PC-3 (cell line): ENCODE data around the gene TMEM213. TPM values are rescaled to one million over a fixed set of nuclear protein-coding genes. Genes with fewer than 3 reads are reported as not detected.

Experiments used
- ATAC-seq: fragments of 200-7000 bp; cut with Tn5 transposase; 2 replicates; pipeline ENCODE4 v1.9.1; 2020; ENCODE audit warnings: mild to moderate bottlenecking, moderate library complexity
- BruUV-seq: library from RNA; stranded (reverse); fragments of 400-500 nt; replicated peaks from 2 replicates; lab custom pipeline; 2021; lab: Mats Ljungman, UMichigan
- CTCF ChIA-PET: fragments of 300-600 bp; sonication (Branson Sonifier 250); formaldehyde crosslinking; loops from one replicate; lab custom pipeline; 2022; ENCODE audit warnings: antibody characterized with exemption; lab: Charles Lee
- POLR2A ChIA-PET: fragments of 300-600 bp; sonication (Branson Sonifier 250); formaldehyde crosslinking; loops from one replicate; lab custom pipeline; 2022; ENCODE audit warnings: antibody characterized with exemption; ENCODE audit not compliant: unreplicated experiment; lab: Charles Lee
- DNase-seq: peaks from one replicate; pipeline ENCODE4 v3.0.0-alpha.2; 2015
- H2AFZ ChIP-seq: fragments of 300-600 bp; sonication (generic); 2 replicates; pipeline ENCODE4 v1.6.0; 2016; ENCODE audit warnings: antibody characterized with exemption, low read length
- H3F3A ChIP-seq: fragments of 300-600 bp; sonication (generic); one replicate; pipeline ENCODE4 v1.6.0; 2017; ENCODE audit warnings: antibody characterized with exemption, low read length, control low read depth, mild to moderate bottlenecking; ENCODE audit not compliant: unreplicated experiment
- H3K27ac ChIP-seq: fragments of 300-600 bp; sonication (generic); 2 replicates; pipeline ENCODE4 v1.5.1; 2016; ENCODE audit warnings: mild to moderate bottlenecking, low read length
- H3K27me3 ChIP-seq: fragments of 300-600 bp; sonication (generic); 2 replicates; pipeline ENCODE4 v1.6.1; 2016; ENCODE audit warnings: low read length, mixed read lengths
- H3K36me3 ChIP-seq: fragments of 300-600 bp; sonication (generic); 2 replicates; pipeline ENCODE4 v1.6.1; 2016; ENCODE audit warnings: low read depth, mixed run types, low read length, mixed read lengths
- H3K4me1 ChIP-seq: fragments of 300-600 bp; sonication (generic); 2 replicates; pipeline ENCODE4 v1.5.1; 2016; ENCODE audit warnings: low read length; ENCODE audit not compliant: insufficient read depth
- H3K4me2 ChIP-seq: fragments of 300-600 bp; sonication (generic); 2 replicates; pipeline ENCODE4 v1.6.0; 2016; ENCODE audit warnings: low read length
- H3K4me3 ChIP-seq: fragments of 300-600 bp; sonication (generic); 2 replicates; pipeline ENCODE4 v1.5.1; 2016; ENCODE audit warnings: mild to moderate bottlenecking, low read length, mixed read lengths
- H3K79me2 ChIP-seq: fragments of 300-600 bp; sonication (generic); 2 replicates; pipeline ENCODE4 v1.6.1; 2017; ENCODE audit warnings: low read length, mixed read lengths
- H3K9ac ChIP-seq: fragments of 300-600 bp; sonication (generic); 2 replicates; pipeline ENCODE4 v1.6.0; 2016; ENCODE audit warnings: mild to moderate bottlenecking, low read length
- H3K9me2 ChIP-seq: fragments of 300-600 bp; sonication (generic); replicated peaks from 2 replicates; pipeline ENCODE4 v1.6.1; 2016; ENCODE audit warnings: mixed run types, low read length, mixed read lengths
- H3K9me3 ChIP-seq: fragments of 300-600 bp; sonication (generic); 2 replicates; pipeline ENCODE4 v1.6.1; 2016; ENCODE audit warnings: low read length, mixed read lengths
- H4K20me1 ChIP-seq: fragments of 300-600 bp; sonication (generic); 2 replicates; pipeline ENCODE4 v1.6.1; 2016; ENCODE audit warnings: low read length, mixed read lengths
- EZH2 ChIP-seq: fragments of 300-600 bp; sonication (generic); IDR thresholded peaks from one replicate; pipeline ENCODE4 v1.6.1; 2017; ENCODE audit warnings: antibody characterized with exemption, mild to moderate bottlenecking, low read length; ENCODE audit not compliant: unreplicated experiment
- EZH2phosphoT487 ChIP-seq: fragments of 300-600 bp; sonication (generic); IDR thresholded peaks from 2 replicates; pipeline ENCODE4 v1.6.1; 2018; ENCODE audit warnings: mild to moderate bottlenecking, antibody characterized with exemption, low read length, borderline replicate concordance
- intact Hi-C: fragments of 100-400 bp; cut with micrococcal nuclease; formaldehyde crosslinking; loops from 2 replicates; pipeline ENCODE4 v1.9.0; 2023
- total RNA-seq: library from RNA; depleted of rRNA; stranded (reverse); fragments of >200 nt; gene quantifications from 2 replicates; pipeline ENCODE4 v1.2.3, GENCODE V29; 2014
- TF ChIP-seq, protein P1 (sequence below): fragments of 300-600 bp; sonication (generic); conservative IDR thresholded peaks from 2 replicates; pipeline ENCODE4 v1.5.1; 2017; ENCODE audit warnings: antibody characterized with exemption, low read depth, mild to moderate bottlenecking, low read length

Gene TMEM213
- total RNA-seq, 1 experiment from 2014 or later: not detected

DNA sequence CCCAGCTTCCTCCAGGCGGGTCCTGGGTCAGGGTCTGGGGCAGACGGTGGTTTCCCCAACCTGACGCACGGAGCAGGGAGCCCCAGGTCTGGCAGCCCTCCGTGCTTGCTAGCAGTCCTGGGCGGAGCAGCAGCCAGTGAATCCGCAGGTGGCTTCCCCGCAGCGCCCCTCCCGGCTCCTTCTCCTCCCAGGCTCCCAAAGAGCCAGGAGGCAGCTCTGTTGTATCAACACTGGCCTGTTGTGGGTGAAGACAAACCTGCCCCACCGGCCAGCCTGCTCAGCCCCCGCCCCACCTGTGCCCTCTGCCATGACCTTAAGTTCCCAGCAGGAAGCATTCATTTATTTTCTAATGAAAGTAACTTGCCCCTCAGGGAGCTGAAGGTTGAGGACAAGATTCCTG is 24.0 kb upstream of the TMEM213 start:
- CTCF ChIA-PET: no interaction called here
- Histone ChIP-seq H3K9me2 (no peaks in the 10 kb centered on the region), H3K27ac (no peak overlapping the region), H3K36me3 (no peaks in the 10 kb centered on the region), H3K9ac (no peak overlapping the region), H3K9me3 (no peaks in the 10 kb centered on the region), H3K4me1 (no peaks in the 10 kb centered on the region), H3K4me2 (no peak overlapping the region), H2AFZ (no peak overlapping the region), H3K27me3 (no peaks in the 10 kb centered on the region), H3F3A (no peaks in the 10 kb centered on the region), H3K79me2 (no peaks in the 10 kb centered on the region), H3K4me3 (no peak overlapping the region), H4K20me1 (no peaks in the 10 kb centered on the region)
- intact Hi-C loops: no loop called here
- no peak for TF ChIP-seq EZH2phosphoT487
- TF ChIP-seq, protein P1, sequence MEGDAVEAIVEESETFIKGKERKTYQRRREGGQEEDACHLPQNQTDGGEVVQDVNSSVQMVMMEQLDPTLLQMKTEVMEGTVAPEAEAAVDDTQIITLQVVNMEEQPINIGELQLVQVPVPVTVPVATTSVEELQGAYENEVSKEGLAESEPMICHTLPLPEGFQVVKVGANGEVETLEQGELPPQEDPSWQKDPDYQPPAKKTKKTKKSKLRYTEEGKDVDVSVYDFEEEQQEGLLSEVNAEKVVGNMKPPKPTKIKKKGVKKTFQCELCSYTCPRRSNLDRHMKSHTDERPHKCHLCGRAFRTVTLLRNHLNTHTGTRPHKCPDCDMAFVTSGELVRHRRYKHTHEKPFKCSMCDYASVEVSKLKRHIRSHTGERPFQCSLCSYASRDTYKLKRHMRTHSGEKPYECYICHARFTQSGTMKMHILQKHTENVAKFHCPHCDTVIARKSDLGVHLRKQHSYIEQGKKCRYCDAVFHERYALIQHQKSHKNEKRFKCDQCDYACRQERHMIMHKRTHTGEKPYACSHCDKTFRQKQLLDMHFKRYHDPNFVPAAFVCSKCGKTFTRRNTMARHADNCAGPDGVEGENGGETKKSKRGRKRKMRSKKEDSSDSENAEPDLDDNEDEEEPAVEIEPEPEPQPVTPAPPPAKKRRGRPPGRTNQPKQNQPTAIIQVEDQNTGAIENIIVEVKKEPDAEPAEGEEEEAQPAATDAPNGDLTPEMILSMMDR: no peak
- no peak for TF ChIP-seq EZH2
- DNase-seq: no peak
- no TSS peak for BruUV-seq
- POLR2A ChIA-PET: no interaction called here
- no peak for ATAC-seq

DNA sequence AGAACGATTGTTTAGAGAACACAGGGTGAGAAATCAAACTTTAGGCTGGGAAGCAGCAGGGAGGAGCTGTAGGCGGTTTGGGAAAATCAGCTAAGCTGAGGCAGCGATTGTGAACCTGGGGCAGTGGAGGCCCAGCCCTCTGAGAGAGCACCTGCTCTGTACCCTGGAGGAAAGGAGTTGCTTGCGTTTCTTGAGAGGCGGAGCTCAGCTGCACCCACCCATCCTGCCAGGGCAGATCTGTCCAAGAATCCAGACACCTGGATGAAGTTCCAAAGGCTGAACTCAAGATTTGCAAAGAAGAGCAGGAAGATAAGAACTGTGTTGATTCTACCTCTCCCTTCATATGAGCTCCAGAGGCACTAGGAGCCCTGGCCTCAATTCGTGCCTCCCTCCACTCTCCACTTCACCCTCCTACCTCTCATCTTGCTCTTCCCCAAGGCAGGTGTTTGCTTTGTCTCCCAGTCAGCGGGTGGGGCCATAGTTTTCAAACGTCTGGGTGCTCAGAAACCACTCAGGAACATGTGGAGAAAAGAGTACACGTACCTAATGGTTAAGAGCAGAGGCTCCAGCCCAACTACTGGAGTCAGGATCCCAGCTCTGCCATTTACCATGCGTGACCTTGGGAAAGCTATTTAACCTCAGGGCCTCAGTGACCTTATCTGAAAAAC is 21.5 kb upstream of the TMEM213 start:
- H3K36me3 ChIP-seq: no peaks in the 10 kb centered on the region
- H3K4me1 ChIP-seq: no peaks in the 10 kb centered on the region
- H3K9me2 ChIP-seq: no peaks in the 10 kb centered on the region
- intact Hi-C loops: no loop called here
- no peak overlapping the region for H3K9ac ChIP-seq
- no peak overlapping the region for H2AFZ ChIP-seq
- DNase-seq: no peak
- no TSS peak for BruUV-seq
- no peak overlapping the region for H3K27ac ChIP-seq
- no peaks in the 10 kb centered on the region for H3K79me2 ChIP-seq
- no peaks in the 10 kb centered on the region for H4K20me1 ChIP-seq
- H3K4me3 ChIP-seq: no peak overlapping the region
- H3K27me3 ChIP-seq: no peaks in the 10 kb centered on the region
- no peak for ATAC-seq
- no peaks in the 10 kb centered on the region for H3F3A ChIP-seq
- no peak overlapping the region for H3K4me2 ChIP-seq
- H3K9me3 ChIP-seq: no peaks in the 10 kb centered on the region
- TF ChIP-seq, protein P1: no peak
- TF ChIP-seq EZH2phosphoT487 (no peak), EZH2 (no peak)
- ChIA-PET POLR2A (no interaction called here), CTCF (no interaction called here)

DNA sequence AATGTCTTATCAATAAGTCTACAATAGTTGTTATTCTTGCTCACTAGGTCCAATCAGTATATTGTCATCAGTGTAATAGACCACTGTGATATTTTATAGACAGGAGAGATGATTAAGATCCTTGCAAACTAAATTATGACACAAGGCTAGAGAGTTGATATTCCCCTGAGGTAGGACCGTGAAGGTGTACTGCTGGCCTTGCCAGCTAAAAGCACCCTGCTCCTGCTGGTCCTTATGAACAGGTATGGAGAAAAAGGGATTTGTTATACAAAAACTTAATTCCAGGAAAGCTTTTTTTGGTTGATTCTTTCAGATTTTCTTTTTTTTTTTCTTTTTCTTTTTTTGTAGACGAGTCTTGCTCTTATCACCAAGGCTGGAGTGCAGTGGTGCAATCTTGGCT is 16.8 kb upstream of the TMEM213 start:
- no peaks in the 10 kb centered on the region for H3K9me2 ChIP-seq
- no peak overlapping the region for H3K27ac ChIP-seq
- H3K9me3 ChIP-seq: no peaks in the 10 kb centered on the region
- no peak overlapping the region for H2AFZ ChIP-seq
- ATAC-seq (no peak), DNase-seq (no peak)
- POLR2A ChIA-PET: no interaction called here
- H4K20me1 ChIP-seq: no peaks in the 10 kb centered on the region
- no peak overlapping the region for H3K4me3 ChIP-seq
- H3F3A ChIP-seq: no peaks in the 10 kb centered on the region
- H3K4me1 ChIP-seq: no peaks in the 10 kb centered on the region
- no peaks in the 10 kb centered on the region for H3K79me2 ChIP-seq
- no peak for TF ChIP-seq EZH2
- TF ChIP-seq, protein P1: no peak
- TF ChIP-seq EZH2phosphoT487: no peak
- CTCF ChIA-PET: no interaction called here
- BruUV-seq: no TSS peak
- H3K9ac ChIP-seq: no peak overlapping the region
- no peaks in the 10 kb centered on the region for H3K27me3 ChIP-seq
- intact Hi-C loops: no loop called here
- no peaks in the 10 kb centered on the region for H3K36me3 ChIP-seq
- H3K4me2 ChIP-seq: no peak overlapping the region
